OCI-M2 (cell line): Measurements from ENCODE around the gene BCL11B.

Experiments used
- DNase-seq: peaks from one replicate; lab custom pipeline; 2025; ENCODE audit not compliant: unreplicated experiment; lab: John Stamatoyannopoulos, UW

Gene BCL11B

DNA sequence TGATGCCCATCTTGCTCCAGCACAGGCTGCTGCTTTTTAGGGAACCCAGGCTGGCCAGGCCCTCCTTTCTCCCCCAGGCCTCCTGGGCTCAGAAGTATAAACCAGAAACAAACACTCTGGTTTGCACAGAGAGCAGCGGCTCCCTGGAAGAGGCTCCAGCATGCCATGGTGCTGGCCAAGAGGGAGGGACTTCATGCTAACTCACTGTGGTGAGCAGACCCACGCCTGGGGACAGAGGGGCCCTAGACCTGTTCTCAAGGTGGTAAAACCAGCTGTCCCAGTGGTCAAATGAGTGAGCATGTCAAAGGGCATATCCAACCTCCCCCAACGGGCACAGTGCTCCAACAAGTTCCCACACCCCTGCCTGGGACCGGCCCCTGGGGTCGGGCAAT lies 15.5 kb downstream of the BCL11B start:
- DNase-seq = no peak

DNA sequence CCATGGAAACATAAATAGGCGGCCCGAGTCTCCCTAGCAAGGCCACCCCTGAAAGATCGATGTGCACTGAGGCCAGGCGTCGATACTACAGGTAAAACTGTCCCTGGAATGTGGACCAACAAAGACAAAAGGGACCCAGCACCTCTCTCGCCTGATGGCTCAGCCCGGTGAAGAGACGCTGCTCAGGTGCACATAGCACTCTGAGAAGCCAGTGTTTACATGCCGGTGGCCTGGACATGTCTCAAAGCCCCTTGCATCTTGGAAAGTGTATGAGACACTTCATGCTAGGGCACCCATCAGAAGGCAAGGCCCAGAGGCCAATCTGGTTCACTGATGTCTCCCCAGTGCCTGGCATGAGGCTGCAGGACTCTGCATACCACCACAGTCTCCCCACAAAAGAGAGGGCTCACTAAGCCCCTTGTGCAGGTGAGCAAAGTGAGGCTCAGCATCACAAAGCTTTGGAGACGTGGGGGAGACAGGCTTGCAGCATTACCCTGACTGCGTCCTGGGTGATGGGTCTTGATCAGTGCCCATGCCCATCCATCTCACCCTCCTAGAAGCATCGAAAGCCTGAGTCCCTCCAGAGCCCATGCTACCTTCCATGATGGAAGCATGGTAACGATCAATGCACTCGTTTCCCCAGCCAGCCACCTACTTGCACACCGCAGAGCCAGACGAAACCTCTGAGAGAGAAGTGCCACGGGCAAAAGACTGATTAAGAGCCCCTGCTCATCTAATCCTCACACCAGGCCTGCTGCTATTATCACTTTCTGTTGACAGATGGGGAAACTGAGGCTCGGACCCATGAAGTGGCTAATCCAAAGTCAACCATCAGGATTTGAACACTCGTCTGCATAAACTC lies 16.1 kb downstream of the BCL11B start:
- DNase-seq = no peak

DNA sequence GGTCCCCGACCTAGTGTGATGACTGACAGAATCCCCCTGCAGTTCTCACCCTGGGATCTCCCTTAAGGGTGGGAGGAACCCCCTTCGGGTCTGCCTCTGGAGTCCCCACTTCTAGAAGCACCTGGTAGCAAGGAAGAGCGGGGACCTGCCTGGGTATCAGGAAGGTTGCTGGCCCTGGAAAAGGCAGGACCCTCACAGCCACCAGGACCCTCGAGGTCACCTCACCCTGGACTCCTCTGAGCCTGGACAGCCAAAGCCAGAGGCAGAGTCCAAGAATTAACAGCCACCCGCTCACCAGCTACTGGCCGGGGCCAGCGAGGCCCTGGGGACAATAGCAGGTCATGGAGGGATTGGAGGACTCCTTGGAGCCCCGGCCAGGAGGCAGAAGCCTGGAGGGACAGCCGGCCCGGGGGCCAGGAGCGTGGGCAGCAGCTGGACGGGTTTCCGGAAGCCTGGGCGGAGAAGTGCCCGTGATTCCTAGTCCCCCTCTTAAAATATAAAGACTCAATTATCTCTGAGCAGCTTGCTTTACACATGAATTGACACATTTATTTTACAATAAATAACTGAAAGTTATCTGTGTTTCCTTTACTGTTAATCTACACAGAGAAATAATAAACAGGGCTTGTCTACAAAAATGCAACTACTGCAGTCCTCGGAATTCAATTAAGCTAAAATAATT lies 17.5 kb downstream of the BCL11B start:
- no peak for DNase-seq

DNA sequence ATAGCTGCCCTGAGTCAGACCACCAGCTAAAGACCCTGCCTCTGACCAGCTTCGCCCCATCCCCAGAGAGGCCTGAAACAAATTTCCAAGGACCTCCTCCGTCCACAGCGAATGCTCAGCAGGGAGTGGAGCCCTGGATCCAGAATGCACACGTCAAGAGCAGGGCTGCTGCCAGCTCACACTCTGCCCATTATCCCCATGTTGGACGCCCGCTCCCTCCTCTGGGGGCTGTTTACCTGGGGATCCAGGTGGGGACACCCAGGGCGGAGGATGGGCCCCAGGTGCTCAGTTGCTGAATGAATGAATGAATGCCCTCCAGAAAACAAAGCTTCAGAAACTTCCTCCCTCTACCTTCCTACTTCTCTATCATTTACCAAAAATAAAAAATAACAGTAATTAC lies 18.1 kb downstream of the BCL11B start:
- no peak for DNase-seq

DNA sequence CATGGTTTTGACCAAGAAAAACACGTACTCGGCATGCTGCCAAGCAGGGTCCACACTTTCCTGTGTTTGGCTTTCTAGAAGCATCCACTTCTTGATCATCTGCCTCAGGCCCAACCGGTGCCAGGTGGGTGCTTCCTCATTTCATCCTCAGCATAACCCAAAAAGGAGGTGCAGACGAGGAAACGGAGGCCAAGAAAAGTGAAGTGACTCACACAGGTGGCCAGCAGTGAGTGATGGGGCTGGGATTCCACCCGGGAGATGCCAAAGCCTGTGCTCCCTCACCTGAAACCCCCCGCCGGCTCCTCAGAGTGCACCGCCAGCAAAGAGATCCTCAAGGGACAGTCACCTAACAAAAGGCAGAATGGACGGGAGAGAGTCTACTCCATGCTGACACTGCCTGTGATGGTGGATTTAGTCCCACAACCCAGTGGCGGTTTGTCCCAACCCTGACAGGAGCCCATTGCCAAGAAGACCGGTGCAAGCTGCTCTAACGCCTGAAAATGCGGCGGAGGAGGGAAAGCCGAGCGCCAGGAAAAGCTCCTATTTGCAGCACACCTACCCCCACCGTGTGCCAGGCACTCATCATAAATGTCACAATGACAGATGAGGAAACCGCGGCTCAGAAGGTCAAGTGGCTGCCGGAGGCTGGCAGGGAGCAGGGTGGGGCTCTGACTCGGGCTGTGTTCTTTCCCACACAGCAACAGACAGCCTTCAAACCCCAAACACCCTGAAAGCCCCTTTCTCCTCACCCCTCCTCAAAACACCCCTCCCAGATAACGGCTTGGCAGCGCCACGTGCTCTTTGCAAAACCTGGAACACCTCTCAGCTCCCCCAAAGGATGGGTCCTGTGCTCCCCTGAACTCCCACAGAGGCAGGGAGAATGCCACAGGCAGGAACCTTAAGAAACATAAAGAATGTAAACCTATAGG lies 18.8 kb downstream of the BCL11B start:
- no peak for DNase-seq

DNA sequence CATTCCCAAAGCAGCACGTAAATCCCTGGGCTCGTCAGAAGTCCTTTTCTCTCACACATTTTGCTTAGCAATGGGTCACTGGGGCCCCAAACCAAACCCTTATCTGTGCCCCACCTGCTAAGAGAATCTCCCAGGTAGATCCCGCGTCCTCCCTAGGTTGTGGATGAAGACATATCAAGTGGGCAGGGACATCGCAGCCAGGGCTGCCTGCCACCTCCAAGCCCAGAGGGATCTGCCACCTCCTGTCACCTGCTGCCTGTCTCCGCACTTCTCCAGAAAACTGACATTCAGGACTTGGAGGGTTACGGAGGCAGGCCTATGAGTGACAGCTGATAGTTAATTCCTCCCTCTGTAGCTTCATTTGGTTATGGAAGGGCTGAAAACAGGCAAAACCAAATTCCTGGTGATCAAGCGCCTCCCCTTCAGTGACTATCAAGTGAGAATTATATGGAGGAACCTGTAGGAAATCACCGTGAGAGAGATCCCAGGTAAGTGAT lies 19.5 kb downstream of the BCL11B start:
- DNase-seq = no peak

DNA sequence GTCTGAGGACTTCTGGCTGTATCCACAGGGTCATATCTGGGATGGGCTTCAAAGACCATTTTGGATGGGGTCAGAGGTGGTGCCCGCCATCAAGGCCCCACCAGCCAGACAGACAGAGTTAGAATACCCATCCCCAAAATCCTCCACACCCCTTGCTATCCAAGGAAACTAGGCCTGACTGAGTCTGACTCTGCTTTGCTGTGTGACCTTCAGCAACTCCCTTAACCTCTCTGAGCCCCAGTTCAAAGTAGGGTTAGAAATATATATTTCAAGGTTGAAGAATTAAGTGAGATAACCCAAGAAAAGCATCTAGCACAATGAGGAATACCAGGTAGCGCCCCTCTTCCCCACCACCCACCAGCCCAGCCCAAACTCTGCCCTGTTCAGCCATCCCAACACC lies 20.3 kb downstream of the BCL11B start:
- no peak for DNase-seq

DNA sequence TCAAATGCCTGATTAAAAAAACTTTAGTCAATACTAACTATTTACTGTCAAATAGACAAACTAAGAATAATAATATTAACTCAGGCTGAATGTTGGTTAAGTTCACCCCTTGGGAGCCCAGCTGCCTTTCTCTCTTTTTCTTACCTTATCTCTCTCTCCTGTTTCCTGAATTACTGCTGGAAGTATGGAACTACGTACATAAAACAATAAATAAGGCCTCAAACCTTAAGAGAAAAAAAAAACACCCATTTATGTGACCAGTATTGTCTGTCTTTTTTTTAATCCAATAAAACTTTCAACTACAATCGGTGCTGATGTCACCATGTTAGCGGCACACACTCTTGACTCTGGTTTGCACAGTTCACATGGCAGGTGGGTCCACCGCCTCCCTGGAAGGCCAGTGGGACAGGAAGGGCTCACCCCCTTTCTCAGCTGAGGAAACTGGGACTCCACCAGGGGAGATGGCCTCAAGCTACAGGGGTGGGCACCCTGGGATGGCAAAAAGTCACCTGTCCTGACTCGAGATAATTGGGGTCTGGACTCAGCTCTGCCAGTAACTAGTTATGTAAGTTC lies 21.3 kb downstream of the BCL11B start:
- DNase-seq = no peak

DNA sequence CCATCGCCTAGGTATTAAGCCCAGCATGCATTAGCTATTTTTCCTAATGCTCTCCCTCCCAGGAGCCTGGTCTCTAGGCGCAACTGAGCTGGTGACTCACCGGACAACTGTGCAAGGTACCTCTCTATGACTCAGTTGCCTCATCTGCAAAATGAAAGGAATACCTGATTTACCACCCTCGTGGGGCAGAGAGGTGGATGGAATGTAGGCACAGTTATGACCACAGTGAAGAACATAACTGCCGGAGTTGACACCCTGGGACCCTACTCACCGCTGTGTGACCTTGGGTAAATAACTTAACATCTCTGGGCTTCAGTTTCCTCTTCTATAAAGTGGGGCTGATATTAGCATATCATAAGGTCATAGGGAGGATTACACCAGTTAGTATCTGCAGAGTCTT lies 22.6 kb downstream of the BCL11B start:
- no peak for DNase-seq

DNA sequence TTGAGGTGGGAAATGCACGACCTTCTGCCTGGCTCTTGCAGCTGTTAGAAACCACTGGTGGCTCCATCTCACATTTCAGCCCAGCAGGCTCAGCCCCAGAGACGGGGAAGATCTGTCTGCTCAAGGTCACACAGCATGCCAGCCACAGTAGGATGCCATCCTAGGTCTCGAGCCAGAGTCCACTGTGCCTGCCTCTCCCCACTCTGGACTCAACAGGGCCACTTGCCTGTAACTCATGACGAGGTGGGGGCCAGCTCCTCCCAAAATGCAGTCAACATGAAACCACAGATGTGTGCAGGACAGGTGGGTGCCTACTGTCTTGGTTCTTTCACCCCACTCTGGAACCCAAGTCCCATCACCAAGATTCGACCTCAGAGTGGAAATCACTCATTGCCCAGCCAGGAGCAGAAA lies 23.2 kb downstream of the BCL11B start:
- no peak for DNase-seq

DNA sequence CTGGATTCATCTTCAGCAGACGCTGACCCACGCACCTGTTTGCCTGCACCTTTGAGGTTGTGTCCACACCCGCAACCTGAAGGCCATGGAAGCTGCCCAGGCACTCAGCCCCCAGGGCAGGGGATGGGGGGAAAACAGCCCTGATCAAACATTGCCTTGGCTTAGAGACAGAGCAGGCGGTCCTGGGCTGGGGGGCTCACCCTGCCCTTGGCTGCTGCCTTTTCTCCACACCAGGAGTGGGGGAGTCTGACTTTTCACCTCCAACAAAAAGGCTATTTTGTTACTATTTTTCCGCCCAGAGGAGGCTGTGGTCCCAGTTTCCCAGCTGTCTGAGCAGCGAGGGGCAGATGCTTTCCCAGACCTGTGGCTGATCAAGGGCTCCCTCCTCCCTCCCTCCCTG lies 24.2 kb downstream of the BCL11B start:
- no peak for DNase-seq

DNA sequence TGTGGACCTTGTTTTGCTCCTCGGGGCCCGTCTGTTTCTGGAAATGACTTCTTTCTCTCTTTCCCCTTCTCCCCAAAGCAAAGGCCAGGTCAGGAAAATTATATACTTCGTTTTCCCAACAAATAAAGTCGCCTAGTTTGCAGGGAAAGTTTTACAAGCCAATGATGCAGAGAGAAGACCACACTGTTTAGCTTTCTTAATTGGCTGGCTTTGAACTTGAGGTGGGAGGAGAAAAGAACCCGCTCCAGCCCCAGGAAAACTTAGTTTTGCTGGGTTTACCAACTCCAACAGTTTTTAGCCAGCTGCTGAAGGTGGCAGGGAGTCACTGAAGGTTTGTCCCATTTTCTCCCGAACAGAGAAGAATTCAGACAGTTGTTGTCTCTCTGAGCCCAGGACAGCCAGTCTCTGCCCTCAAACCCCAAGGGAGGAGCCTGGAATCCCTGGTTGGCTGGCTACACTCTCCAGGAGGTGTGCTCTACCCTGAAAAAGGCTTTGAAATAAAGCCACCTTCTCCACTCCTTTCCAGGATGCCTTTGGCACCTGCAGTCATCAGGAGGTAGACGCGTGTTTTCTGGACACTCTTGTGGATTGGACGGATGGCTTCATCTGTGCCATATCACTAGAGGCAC lies 24.8 kb downstream of the BCL11B start:
- no peak for DNase-seq

DNA sequence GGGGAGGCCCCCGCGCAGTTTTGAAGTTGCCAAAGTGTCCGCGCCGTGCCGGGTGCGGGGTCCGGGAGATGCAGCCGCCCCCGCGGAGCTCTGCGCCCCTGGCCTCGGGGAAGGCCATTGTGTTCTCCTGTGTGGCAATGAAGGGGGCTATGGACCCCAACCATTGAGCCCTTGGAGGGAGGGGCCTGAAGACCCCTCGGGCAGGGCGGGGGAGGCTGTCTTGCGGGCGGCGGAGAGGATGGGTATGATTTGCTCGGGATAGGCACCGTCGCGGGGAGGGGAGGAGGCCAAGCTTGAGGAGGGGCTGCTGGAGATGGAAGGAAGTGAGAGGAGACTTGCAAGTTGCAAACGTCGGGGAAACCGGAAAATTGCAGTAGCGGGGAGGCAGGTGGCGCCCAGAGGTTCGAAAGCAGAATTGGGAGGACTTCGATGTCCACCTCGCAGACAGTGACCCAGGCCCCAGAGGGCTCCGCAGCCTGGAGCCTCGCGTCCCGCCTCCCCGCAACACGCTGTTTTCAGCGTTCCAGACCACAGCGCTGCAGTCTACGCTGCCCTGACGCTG lies 25.4 kb downstream of the BCL11B start:
- DNase-seq = no peak

DNA sequence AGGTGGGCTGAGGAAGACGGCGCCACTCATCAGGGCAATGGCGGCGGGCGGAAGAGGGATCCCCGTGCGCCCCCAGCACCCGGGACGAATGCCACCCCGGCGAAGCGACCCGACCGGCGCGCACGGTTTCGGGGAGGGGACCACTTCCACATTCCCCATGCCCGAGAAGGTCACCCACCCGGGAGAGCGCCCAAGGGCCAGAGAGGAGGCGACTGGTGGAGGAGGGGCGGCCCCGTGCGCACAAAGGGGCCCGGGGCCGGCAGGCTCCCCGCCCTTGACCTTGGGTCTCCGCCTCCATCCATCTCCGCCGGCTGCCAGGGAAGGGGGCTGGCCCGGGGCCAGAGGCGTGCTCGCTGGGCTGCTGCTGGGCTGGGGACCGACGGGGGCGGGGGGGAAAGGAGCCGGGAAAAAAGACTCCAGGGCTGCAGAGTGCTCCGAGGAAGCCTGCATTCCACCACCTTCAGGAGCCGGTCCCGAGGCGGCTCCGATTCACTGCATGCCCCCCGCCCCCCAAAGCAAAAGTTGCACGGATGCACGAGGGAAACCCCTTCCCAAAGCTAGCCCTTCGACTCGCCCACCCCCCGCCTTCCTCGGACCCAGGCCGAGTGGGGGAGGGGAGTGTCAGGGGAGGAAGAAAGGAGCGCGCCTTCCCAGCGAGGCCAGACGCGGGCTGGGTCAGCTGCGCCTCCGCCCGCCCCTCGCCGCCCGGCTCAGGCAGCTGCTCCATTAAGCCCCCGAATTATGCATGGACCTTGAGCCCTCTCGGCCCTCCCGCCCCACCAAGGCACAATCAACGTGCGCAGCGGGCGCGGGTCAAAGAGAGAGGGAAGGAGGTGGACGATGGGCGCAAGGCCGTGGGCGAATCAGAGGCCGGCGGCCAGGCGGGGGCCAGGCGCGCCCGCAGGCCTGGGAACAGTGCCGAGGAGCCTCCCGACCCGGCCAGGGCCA lies 26.2 kb downstream of the BCL11B start:
- no peak for DNase-seq

DNA sequence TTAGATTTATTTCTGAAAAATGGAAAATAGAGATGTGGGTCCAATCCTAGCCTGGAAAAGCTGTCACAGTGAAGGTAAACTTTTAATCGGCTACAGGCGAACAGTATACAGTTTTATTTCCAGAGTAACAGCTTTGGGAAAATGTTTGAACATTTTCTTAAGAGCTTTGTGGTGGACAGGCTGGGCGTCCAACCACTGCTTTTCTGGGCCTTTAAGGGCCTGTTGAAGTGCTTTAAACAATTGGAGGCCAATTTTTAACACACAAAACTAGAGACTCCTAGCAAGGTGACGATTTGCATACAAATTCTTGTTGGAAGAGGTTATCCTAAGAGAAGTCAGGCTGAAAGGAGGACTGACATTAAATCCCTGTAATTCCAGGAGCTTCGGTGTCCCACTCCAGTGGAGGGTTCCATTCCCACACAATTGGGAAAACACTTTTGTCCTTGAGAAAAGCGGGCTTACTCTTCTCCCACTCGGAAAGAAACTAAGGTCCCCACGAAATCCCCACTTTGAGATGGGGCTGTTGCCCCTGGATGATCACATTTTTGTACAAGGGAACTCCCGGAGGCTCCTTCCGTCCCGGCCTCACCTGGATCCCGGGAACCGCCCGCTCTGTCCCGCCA lies 26.9 kb downstream of the BCL11B start:
- no peak for DNase-seq

DNA sequence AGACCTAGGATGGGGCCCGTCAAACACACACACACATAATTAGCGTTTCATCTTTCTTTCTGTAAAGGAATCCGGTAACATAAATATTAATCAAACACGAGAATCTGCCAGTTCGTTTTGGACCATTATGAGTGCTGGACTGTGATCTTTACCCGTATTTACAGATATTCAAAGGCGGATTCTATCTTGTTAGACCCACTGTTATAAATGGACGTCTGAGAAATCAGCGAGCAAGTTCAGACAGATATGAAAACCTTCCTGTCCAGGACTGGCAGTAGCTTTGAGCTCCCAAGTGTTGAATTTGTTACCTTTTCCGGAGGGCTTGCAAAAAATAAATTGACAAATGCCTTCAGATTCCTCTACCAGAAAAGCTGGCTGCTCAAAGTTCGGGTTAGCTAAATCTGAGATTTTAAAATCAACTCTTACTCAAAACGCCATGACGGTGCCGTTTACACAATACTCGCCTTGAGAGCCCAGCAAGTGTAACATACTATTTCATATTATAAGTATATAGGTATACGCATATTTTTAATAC lies 27.6 kb downstream of the BCL11B start:
- DNase-seq = no peak

DNA sequence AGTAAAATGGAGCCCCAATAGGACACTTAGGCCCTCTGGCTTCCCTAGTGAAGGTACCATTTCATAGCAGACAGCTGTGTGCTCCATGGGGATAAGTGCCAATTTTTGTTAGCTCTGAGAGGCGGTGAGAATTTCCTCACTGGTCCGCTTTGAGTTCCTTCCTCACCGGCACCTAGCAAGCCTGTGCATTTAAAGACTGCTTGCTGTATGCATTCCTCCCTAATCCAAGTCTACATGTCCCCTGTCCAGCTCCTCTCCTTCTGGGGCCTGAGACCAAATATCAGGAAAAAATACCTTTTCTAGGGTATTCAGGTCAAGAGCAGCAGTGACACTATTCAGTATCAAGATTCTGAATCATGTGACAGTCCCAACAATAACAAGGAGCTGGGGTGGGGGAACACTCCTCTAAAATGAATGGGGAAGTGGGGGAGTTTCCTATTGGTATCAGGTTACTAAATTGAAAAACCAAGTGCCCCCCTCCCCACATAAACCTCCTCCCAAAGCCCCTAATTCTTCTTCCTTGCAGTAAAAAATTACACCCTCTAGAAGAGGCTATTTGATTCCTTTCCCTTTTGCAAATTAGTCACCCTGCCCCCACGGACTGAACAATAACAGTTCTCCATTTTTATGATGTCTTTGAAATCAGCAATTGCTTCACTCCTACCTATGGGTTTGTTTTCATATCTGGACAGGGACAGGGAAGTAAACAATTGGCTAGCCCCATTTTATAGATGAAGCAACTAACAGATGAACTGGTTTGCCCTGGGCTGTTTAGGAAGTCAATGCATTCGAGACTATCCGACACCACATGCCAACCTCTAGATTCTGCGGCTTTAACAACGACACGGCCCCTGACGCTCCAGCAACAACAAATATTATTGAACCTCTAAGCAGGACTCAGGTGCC lies 28.9 kb downstream of the BCL11B start:
- no peak for DNase-seq
